Cardiac muscle cell (in vitro differentiated cells and primary cell): Measurements from ENCODE around the gene QSOX2. TPM values are rescaled to one million over a fixed set of nuclear protein-coding genes. Genes with fewer than 3 reads are reported as not detected.

Source experiments
- DNase-seq, 2 donors: peaks; one replicate each; pipeline versions ENCODE4 v3.0.0 to v3.0.0-alpha.2; 2010 to 2017; ENCODE audit warnings: low read depth in 1 of 2, low spot score in 1 of 2
- H3K27ac ChIP-seq: fragments of 200-600 bp; sonication (generic); 2 replicates; pipeline ENCODE4 v1.5.1; 2016
- H3K27me3 ChIP-seq: fragments of 200-600 bp; sonication (generic); 2 replicates; pipeline ENCODE4 v1.6.0; 2016; ENCODE audit warnings: control low read depth
- H3K36me3 ChIP-seq: fragments of 200-600 bp; sonication (generic); 2 replicates; pipeline ENCODE4 v1.5.1; 2016; ENCODE audit warnings: control low read depth
- H3K4me1 ChIP-seq: fragments of 200-600 bp; sonication (generic); 2 replicates; pipeline ENCODE4 v1.8.1; 2017; ENCODE audit warnings: low read depth, mild to moderate bottlenecking, mixed run types
- H3K4me3 ChIP-seq: fragments of 200-600 bp; sonication (generic); 2 replicates; pipeline ENCODE4 v1.5.1; 2016; ENCODE audit warnings: mild to moderate bottlenecking
- H3K9me3 ChIP-seq: fragments of 200-600 bp; sonication (generic); 2 replicates; pipeline ENCODE4 v1.5.1; 2017; ENCODE audit warnings: low read depth, mild to moderate bottlenecking, control low read depth
- CTCF ChIP-seq: IDR thresholded peaks from 2 replicates; pipeline ENCODE4 v1.5.1; 2012; ENCODE audit warnings: low read depth, mild to moderate bottlenecking, low read length
- polyA plus RNA-seq: library from polyadenylated mRNA; unstranded; fragments of >200 nt; fragmentation: Nextera tagmentation; extraction: Ambion mirVana; gene quantifications from 2 replicates; pipeline ENCODE4 v1.2.1, GENCODE V29; 2016
- total RNA-seq: library from RNA; depleted of rRNA; stranded (reverse); fragments of >200 nt; gene quantifications from 2 replicates; pipeline ENCODE4 v1.2.3, GENCODE V29; 2016

QSOX2 gene
- total and polyA plus RNA-seq, 2 experiments from 2014 or later = 1.7 to 10.5 TPM

- Histone ChIP-seq H3K36me3 (no peaks in the 10 kb centered on the region), H3K4me3 (no peak overlapping the region), H3K27ac (no peak overlapping the region), H3K27me3 (no peaks in the 10 kb centered on the region), H3K9me3 (no peaks in the 10 kb centered on the region), H3K4me1 (no peaks in the 10 kb centered on the region)
- DNase-seq = no peak
- no peak for TF ChIP-seq CTCF
Observed at GRCh38 chr9:136160381-136160841, 85.2 kb downstream of the QSOX2 start.

GRCh38 chr9:136159851-136160250 is 85.8 kb downstream of the QSOX2 start:
- no peaks in the 10 kb centered on the region for H3K9me3 ChIP-seq
- H3K27ac ChIP-seq = no peak overlapping the region
- H3K27me3 ChIP-seq = no peaks in the 10 kb centered on the region
- no peak for TF ChIP-seq CTCF
- H3K36me3 ChIP-seq = no peaks in the 10 kb centered on the region
- DNase-seq = no peak
- no peak overlapping the region for H3K4me3 ChIP-seq
- H3K4me1 ChIP-seq = no peaks in the 10 kb centered on the region

- no peak for TF ChIP-seq CTCF
- H3K4me3 ChIP-seq = no peak overlapping the region
- H3K9me3 ChIP-seq = no peaks in the 10 kb centered on the region
- H3K4me1 ChIP-seq = no peaks in the 10 kb centered on the region
- H3K27me3 ChIP-seq = no peaks in the 10 kb centered on the region
- H3K27ac ChIP-seq = no peak overlapping the region
- peak in 1 of 2 donors; percentile 8 for DNase-seq
- H3K36me3 ChIP-seq = no peaks in the 10 kb centered on the region
Observed at GRCh38 chr9:136157477-136158265, 87.9 kb downstream of the QSOX2 start.

Other genes starting within 250 kb of the QSOX2 start
- 12.0 and 12.2 TPM in 2 replicates for gene NACC2, start 150.5 kb downstream of the QSOX2 start, total RNA-seq
- gene NACC2, start 150.5 kb downstream of the QSOX2 start, polyA plus RNA-seq = 4.4 and 5.0 TPM in 2 replicates
- gene TMEM250, start 126.9 kb downstream of the QSOX2 start, total RNA-seq = 29.3 and 41.6 TPM in 2 replicates
- gene TMEM250, start 126.9 kb downstream of the QSOX2 start, polyA plus RNA-seq = 25.6 and 27.0 TPM in 2 replicates
- gene LHX3, start 40.7 kb downstream of the QSOX2 start, total RNA-seq = not detected in 2 replicates
- gene LHX3, start 40.7 kb downstream of the QSOX2 start, polyA plus RNA-seq = not detected in 2 replicates
- 0.56 and 1.3 TPM in 2 replicates for gene CCDC187, start 58.3 kb upstream of the QSOX2 start, total RNA-seq
- gene CCDC187, start 58.3 kb upstream of the QSOX2 start, polyA plus RNA-seq = 0.13 and 0.16 TPM in 2 replicates
- gene GPSM1, start 81.7 kb upstream of the QSOX2 start, total RNA-seq = 88.3 and 116 TPM in 2 replicates
- gene GPSM1, start 81.7 kb upstream of the QSOX2 start, polyA plus RNA-seq = 52.2 and 58.5 TPM in 2 replicates
- 28.0 and 45.4 TPM in 2 replicates for gene DNLZ, start 117.9 kb upstream of the QSOX2 start, total RNA-seq
- gene DNLZ, start 117.9 kb upstream of the QSOX2 start, polyA plus RNA-seq = 31.8 and 48.2 TPM in 2 replicates
- 0.46 and 2.1 TPM in 2 replicates for gene CARD9, start 127.9 kb upstream of the QSOX2 start, total RNA-seq
- 2.1 TPM in 2 replicates for gene CARD9, start 127.9 kb upstream of the QSOX2 start, polyA plus RNA-seq
- gene SNAPC4, start 154.4 kb upstream of the QSOX2 start, total RNA-seq = 9.6 and 12.7 TPM in 2 replicates
- 7.7 and 8.7 TPM in 2 replicates for gene SNAPC4, start 154.4 kb upstream of the QSOX2 start, polyA plus RNA-seq
- gene ENTR1, start 164.8 kb upstream of the QSOX2 start, total RNA-seq = 25.6 and 38.3 TPM in 2 replicates
- 25.5 and 30.2 TPM in 2 replicates for gene ENTR1, start 164.8 kb upstream of the QSOX2 start, polyA plus RNA-seq
- 73.5 and 74.5 TPM in 2 replicates for gene PMPCA, start 164.8 kb upstream of the QSOX2 start, total RNA-seq
- 128 and 146 TPM in 2 replicates for gene PMPCA, start 164.8 kb upstream of the QSOX2 start, polyA plus RNA-seq
- 19.2 and 26.8 TPM in 2 replicates for gene INPP5E, start 194.0 kb upstream of the QSOX2 start, total RNA-seq
- gene INPP5E, start 194.0 kb upstream of the QSOX2 start, polyA plus RNA-seq = 14.9 and 19.5 TPM in 2 replicates
- 33.5 and 39.5 TPM in 2 replicates for gene SEC16A, start 237.2 kb upstream of the QSOX2 start, total RNA-seq
- gene SEC16A, start 237.2 kb upstream of the QSOX2 start, polyA plus RNA-seq = 32.3 and 35.8 TPM in 2 replicates